Thyroid gland (tissue), 4 donors: ENCODE results near the gene GFRA1. TPM values are rescaled to one million over a fixed set of nuclear protein-coding genes. Genes with fewer than 3 reads are reported as not detected.

Source experiments
- DNase-seq, 2 donors: peaks; one replicate each; pipeline ENCODE4 v3.0.0-alpha.2; 2019
- H3K27ac ChIP-seq, 3 donors: fragments of 200-600 bp; sonication (generic); 1 replicate in 2 of 3; 2 replicates in 1 of 3; pipeline ENCODE4 v1.5.1; 2016 to 2019; ENCODE audit warnings: mild to moderate bottlenecking in 1 of 3, moderate library complexity in 1 of 3
- H3K27me3 ChIP-seq: fragments of 200-600 bp; sonication (generic); one replicate; pipeline ENCODE4 v1.5.1; 2019
- H3K36me3 ChIP-seq, 2 donors: fragments of 200-600 bp; sonication (generic); one replicate each; pipeline ENCODE4 v1.5.1; 2016 to 2019
- H3K4me1 ChIP-seq, 2 donors: fragments of 200-600 bp; sonication (generic); one replicate each; pipeline ENCODE4 v1.5.1; 2017 to 2019
- H3K4me3 ChIP-seq, 3 donors: fragments of 200-600 bp; sonication (generic); replicated peaks in 1 of 3; 1 replicate in 2 of 3; 2 replicates in 1 of 3; pipeline ENCODE4 v1.5.1; 2016; ENCODE audit warnings: mild to moderate bottlenecking in 1 of 3
- H3K9me3 ChIP-seq: fragments of 200-600 bp; sonication (generic); one replicate; pipeline ENCODE4 v1.5.1; 2017
- CTCF ChIP-seq, 6 experiments: fragments of 200-600 bp in 3 of 6; fragments of 450-650 bp in 3 of 6; sonication (generic) in 3 of 6; IDR thresholded peaks; one replicate each; pipeline ENCODE4 v1.5.1; 2016 to 2019; ENCODE audit warnings: antibody characterized with exemption in 6 of 6, mild to moderate bottlenecking in 2 of 6, inconsistent platforms in 1 of 6, moderate library complexity in 1 of 6
- POLR2A ChIP-seq, 2 donors: fragments of 450-650 bp; IDR thresholded peaks; one replicate each; pipeline ENCODE4 v1.6.1; 2017; ENCODE audit warnings: antibody characterized with exemption in 2 of 2, mild to moderate bottlenecking in 2 of 2, moderate library complexity in 1 of 2
- WGBS, 2 donors: methylation state at CpG; one replicate each; pipeline ENCODE4 v1.1.5; 2017; 5-methylcytosine and 5-hydroxymethylcytosine counted together
- intact Hi-C: fragments of 100-400 bp; cut with DNase I; formaldehyde crosslinking; loops from one replicate; pipeline ENCODE4 v1.15.1; 2023
- total RNA-seq, 4 donors: library from RNA; depleted of rRNA; stranded (reverse); fragments of >200 nt; gene quantifications; one replicate each; pipeline ENCODE4 v1.2.3, GENCODE V29; 2016

The GFRA1 gene
- total RNA-seq, 4 donors from 2014 or later = 4.4 to 18.0 (median 5.5) TPM

DNA sequence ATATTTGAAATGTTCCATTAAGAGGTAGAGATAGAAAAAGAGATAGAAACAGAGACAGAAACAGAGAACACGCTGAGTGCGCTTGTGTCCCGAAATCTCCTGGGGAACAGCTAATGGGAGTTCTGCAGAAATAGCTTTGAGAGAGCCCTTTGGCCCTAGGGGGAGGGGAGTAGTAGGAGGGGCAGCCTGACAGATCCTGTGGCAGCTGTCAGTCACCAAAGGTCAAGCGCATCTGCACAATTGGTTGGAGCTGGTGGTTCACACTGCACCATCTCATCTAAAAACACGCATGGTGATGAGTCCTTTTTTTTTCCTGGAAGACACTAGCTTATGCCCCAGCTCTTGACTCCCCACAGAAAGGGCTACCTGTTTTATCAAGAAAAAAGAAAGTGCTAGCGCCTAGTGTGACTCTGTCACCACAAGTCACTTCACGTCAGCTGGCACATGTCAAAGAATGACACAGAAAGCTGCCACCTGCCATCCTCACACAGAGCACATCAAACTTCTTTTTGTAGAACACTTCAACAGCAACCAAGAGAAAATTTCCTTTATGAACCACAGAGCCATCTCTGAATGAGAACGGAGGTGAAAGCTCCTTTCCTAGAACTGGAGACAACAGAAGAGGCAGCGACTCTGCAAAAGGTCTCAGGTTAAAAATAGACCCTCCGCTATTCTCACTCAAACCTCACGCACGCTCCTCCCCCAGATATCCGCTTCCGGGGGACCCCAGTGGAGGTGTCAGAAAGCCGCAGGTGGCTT, 125.7 kb downstream of the GFRA1 start:
- Histone ChIP-seq H3K27me3 (no peaks in the 10 kb centered on the region), H3K36me3 (no peaks in the 10 kb centered on the region), H3K4me1 (no peaks in the 10 kb centered on the region), H3K4me3 (no peak overlapping the region), H3K27ac (no peak overlapping the region), H3K9me3 (no peaks in the 10 kb centered on the region)
- DNase-seq = no peak
- intact Hi-C loops = no loop called here
- no peak for TF ChIP-seq CTCF (IDR thresholded peaks at IDR 0.05)
- TF ChIP-seq POLR2A (IDR thresholded peaks at IDR 0.05) = no peak
- 82 to 83% methylated on average over 15 of the region's 15 CpGs for WGBS, 2 donors

- intact Hi-C loops = no loop called here
- no peak for TF ChIP-seq POLR2A (IDR thresholded peaks at IDR 0.05)
- TF ChIP-seq CTCF (IDR thresholded peaks at IDR 0.05) = no peak
- Histone ChIP-seq H3K27ac (no peak overlapping the region), H3K4me1 (no peaks in the 10 kb centered on the region), H3K27me3 (no peaks in the 10 kb centered on the region), H3K4me3 (no peak overlapping the region), H3K9me3 (no peaks in the 10 kb centered on the region), H3K36me3 (no peaks in the 10 kb centered on the region)
- no peak for DNase-seq
- WGBS, 2 donors = 86 to 95% methylated on average over 3 of the region's 3 CpGs
Observed at GRCh38 chr10:116146372-116147140, 126.5 kb downstream of the GFRA1 start.

- Histone ChIP-seq H3K4me3 (no peak overlapping the region), H3K36me3 (no peaks in the 10 kb centered on the region), H3K9me3 (no peaks in the 10 kb centered on the region), H3K27me3 (no peaks in the 10 kb centered on the region), H3K4me1 (no peaks in the 10 kb centered on the region), H3K27ac (no peak overlapping the region)
- DNase-seq = no peak
- 96% methylated on average over 4 of the region's 4 CpGs for WGBS, 2 donors
- intact Hi-C loops = no loop called here
- TF ChIP-seq POLR2A (IDR thresholded peaks at IDR 0.05) (no peak), CTCF (IDR thresholded peaks at IDR 0.05) (no peak)
Observed at GRCh38 chr10:116143673-116144222, 129.3 kb downstream of the GFRA1 start.

DNA sequence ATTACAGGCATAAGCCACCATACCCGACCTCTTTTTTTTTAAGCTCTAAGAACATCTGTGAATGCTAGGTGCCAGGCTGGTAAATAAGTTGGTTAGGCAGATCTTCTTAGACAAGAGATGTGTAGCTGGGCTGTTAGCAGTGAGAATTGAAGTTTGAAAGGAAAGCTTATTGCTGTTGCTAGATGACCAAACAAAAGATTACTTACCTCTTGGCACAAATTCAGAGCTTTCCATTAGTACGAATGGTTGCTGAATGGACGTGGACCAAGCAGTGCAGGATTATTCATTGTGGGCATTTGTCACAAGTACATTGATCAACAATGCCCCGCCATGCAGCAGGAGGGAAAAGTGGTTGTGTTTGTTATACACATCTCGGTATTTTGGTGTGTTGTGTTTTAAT, 131.2 kb downstream of the GFRA1 start:
- WGBS, 2 donors = 82% methylated on average over 5 of the region's 5 CpGs
- H3K36me3 ChIP-seq = no peaks in the 10 kb centered on the region
- H3K4me1 ChIP-seq = no peaks in the 10 kb centered on the region
- no peak for DNase-seq
- intact Hi-C loops = no loop called here
- no peak overlapping the region for H3K27ac ChIP-seq
- no peak overlapping the region for H3K4me3 ChIP-seq
- no peaks in the 10 kb centered on the region for H3K27me3 ChIP-seq
- H3K9me3 ChIP-seq = no peaks in the 10 kb centered on the region
- no peak for TF ChIP-seq CTCF (IDR thresholded peaks at IDR 0.05)
- TF ChIP-seq POLR2A (IDR thresholded peaks at IDR 0.05) = no peak

DNA sequence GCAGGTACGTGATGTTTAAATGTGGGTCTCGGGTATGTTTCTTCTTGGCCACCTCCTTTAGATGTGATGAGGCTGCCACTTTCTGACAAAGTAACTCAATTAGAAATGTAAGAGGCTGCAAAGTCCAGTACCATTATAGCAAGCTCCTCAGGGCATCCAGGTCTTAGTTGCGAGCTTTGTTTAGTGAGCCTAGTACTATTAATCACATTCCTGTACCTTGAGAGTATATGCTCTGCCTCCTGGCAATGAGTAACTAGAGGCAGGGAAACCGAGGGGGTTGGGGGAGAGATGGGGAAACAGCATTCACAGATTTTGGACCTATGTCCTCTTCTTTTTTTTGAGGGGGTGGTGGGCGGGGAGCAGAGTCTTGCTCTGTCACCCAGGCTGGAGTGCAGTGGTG, 131.8 kb downstream of the GFRA1 start:
- Histone ChIP-seq H3K27ac (no peak overlapping the region), H3K4me3 (no peak overlapping the region), H3K4me1 (no peaks in the 10 kb centered on the region), H3K27me3 (no peaks in the 10 kb centered on the region), H3K36me3 (no peaks in the 10 kb centered on the region), H3K9me3 (no peaks in the 10 kb centered on the region)
- 87% methylated on average over 4 to 5 of the region's 5 CpGs for WGBS, 2 donors
- intact Hi-C loops = no loop called here
- DNase-seq = no peak
- TF ChIP-seq CTCF (IDR thresholded peaks at IDR 0.05) (no peak), POLR2A (IDR thresholded peaks at IDR 0.05) (no peak)
